ENCODE measurements around the gene PDP2.
A peak's percentile ranks its signal among the peaks of the same experiment; 100 is the strongest.
"Not testable (repeated sequence)": the region's sequence is repeated elsewhere in the genome, so short reads cannot be mapped to it uniquely, and the experiment has no call there.

The PDP2 gene

DNA sequence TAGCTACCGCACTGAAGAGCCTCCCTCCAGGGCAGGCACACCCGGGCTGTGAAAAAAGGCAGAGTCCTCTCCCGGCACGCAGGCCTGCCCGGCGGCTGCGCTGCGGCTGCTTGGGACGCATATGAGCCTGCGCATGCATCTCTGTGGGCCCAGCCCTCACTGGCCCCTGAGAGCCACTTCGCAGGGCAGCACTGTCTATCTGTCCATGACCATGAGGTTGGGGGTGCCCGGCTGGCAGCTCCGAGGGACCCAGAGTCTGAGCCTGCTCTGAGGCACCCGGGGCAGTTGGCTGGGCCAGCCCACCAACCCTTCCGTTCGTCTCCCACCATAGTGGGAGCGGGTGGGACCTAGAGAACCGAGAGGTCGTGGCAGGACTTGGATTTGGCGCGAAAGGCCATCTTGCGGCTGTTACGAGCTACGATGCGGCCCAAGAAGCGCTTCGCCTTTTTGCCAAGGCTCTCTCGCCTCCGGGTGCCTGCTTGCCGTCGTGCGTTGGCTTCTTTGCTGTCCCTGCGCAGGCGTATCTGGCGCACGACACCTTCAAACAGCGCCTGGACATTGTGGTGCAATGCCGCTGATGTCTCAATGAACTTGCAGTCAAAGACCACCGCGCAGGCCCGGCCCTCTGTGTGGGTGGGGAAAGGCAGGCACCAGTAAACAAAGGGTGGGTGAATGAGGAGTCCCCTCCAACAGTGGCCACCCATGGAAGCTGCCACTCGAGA, 41.6 kb downstream of the PDP2 start:
- DNase-seq: no peak

DNA sequence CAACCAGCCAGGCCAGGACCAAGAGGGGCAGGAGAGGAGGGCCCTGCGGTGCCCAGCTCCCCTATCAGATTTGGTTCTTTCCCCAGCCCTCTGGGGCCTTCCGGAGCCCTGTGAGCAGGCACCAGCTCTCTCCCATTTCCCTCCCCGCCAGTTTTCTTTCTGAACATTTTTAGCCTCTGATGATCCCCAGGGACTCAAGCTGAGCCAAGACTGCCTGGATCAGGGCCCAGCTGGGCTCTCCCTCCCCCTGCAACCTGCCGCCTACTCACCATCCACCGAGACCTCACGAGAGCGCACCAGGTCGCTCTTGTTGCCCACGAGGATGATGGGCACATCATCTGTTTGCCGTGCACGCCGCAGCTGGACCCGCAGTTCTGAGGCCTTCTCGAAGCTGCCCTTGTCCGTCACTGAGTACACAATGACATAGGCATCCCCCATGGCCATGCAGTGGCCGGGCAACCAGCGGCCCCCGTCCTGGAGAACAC, 43.0 kb downstream of the PDP2 start:
- DNase-seq: no peak

DNA sequence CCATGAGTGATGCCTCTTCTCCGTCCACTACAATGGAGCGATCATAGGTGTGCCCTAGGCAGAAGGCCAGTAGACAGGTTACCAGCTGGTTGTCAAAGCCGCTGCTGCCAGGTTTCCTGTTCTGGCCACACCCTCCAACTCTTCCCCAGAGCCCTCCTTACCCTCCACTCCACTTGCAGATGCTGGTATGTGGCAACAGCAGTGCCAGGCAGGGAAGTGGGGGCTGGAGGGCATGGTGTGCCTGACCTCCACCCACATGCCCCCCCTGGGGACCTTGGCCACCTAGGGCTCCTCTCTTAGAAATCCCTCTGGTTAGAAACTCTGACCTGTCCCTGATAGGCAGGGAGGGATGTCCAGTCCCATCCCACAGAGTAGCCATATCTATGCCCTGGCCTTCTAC, 43.6 kb downstream of the PDP2 start:
- DNase-seq: no peak

DNA sequence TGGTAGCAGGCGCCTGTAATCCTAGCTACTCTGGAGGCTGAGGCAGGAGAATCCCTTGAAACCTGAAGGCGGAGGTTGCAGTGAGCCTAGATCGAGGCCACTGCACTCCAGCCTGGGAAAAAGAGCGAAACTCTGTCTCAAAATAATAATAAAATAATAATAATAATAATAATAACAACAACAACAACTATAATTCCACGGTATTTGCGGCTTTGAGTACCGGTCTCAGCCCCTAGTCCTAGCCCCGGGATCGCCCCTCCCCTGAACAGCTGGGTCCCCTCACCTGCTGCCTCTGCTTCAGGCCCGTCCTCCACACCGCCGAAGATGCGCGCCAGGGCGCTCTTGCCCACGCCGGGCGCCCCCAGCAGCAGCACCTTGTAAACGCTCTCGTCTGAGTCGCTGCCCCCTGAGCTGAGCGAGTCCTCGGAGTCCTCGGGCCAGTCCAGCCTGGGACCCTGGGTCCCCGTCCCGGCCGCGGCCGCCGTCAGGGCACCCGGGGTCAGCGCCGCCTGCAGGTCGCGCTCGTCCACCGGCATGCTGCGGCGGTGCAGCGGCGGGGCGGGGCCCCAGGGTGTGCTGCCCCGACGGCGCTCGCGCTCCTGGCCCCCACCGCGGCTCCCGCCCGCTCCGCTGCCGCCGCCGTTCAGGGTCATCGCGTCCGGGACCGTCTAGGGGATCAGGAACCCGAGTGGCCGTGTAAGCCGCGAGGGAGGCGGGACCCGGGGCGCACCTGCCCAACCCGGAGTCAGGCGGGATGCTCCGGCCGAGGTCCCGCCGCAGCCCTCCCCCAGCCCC, 44.4 kb downstream of the PDP2 start:
- no peak for DNase-seq

DNA sequence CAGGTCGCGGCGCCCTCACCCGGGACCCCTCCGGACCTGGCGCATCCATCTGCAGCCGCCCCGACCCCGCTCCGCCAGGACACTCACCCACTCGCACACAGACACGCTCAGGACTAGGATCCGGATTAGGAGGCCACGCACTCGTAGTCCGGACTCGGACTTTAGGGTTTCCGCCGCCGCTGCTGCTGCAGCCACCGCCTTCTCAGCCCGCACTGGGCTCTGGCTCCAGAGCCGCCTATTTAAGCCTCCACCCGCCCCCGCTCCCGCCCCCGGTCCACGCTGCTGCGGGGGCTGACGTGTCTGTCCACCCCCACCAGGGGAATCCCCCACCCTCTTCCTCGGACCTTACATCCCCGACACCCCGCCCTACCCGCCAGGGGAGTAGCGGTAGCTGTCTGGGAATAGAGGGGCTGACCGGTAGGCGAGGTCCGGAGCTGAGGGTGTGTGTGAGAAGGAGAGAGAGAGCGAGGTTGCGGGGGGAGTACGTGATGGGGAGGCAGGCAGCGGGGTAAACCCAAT, 45.1 kb downstream of the PDP2 start, which contains the start of gene RRAD:
Gene RRAD (minus strand): TSS at position 214 of the 519 bp plus-strand sequence. CDS start 356 bp downstream, outside the sequence.
- no peak for DNase-seq

DNA sequence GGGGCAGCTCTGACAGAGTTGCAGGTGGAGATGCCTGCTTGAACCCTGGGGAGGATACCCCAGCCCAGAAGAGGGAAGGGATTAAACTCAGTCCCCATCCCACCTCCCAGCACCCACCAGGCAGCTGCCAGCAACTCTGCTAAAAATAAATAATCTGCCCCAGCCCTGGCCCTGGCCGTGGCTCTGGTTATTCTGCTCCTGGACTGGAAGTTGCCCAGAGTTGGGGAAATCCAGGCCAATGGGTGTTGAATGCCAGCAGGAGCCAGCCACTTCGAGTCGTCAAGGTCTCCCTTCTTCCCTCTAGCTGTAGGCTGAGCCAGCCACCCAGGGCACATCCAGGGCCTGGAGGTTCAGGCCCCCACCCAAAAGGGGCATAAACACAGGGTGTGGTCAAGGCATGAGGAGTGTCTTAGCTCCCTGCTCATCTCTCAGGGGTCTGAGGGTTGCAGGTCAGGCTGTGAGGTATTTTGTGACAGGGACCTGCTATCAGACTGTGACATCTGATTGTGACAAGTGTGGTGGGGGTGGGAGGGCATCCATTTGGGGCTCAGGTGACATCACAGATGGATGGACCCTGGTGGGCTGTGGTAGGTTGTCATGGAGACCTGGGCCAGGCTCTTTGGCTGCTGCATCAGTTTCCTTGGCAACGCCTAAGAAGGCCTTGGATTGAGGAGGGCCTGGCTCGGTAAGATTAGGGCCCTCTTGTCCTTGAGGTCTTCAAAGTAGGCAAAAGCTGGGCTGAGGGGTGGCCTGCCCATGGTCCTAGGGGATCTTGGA, 46.0 kb downstream of the PDP2 start:
- no peak for DNase-seq

DNA sequence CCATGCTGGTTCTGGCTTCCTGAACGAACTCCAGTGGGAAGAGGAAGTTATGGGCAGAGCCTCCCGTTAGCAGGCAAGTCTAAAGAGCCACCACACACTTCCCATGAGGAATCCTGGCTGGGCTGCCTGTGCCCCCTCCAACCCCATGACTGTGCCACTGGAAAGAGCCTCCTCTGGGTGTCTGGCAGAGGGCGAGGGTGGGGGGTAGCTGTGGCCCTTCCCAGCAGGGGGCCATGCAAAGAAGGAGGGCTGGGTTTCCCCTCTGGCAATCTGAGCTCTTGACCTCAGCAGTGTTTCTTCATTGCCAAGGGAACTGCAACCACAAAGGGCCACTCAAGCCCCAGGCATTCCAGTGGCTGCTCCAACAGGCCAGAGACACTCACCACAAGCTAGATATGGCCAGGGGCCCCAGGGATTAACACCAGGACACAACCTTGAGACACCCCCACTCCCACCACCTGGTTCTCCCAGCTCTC, 46.7 kb downstream of the PDP2 start:
- no peak for DNase-seq

DNA sequence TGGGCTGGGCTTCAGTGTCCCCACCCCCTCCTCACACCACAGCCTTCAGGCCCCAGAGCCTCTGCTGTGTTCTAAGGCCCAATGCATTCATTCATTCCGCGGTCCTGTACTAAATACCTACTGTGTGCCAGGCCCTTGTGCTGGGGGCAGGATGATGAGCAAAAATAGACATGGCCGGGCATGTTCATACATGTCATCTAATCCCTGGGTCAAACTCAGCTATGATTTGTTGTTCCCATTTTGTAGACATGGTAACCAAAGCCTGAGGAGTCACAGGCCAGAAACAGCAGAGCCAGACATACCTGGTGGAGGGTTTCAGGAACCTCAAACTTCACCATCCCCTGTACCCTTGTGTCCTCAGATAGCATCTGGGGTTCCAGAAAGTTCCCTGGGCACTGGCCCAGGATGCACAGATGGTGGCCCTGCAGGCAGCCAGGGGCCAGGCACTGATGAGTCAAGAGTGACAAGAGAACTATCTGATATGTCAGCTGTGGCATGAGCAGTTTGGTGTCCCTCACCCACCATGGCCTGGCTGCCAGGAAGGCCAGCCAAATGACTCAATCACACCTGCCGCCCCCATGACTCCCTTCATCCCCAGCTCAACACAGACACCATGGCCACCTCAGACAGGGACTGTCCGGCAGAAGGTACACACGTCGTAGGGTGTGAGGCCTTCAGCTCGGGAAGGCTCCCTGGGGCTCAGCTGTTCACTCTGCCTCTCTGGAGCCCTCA, 47.8 kb downstream of the PDP2 start:
- DNase-seq: no peak

DNA sequence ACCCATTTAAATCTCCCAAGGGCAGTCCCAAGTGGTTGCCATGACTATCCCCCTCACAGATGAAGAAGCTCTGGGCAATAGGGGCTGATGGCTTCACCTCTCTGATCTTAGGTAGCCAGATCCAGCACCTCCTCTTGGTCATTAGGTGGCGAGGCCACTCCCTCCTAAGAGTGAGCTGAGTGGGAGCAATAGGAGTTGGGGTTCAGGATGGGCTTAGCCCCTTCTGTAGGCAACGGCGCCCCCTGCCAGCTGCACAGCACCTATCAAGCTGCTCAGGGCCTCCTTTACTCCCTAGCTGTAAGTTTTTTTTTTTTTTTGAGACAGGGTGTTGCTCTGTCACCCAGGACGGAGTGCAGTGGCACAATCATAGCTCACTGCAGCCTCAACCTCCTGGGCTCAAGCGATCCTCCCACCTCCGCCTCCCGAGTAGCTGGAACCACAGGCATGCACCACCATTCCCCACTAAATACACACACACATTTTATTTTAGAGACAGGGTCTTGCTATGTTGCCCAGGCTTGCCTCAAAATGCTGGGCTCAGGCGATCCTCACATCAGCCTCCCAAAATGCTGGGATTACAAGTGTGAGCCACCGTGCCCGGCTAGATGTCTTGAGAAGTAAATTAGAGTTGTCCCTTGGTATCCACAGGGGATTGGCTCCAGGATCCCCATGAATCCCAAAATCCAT, 48.5 kb downstream of the PDP2 start:
- no peak for DNase-seq

DNA sequence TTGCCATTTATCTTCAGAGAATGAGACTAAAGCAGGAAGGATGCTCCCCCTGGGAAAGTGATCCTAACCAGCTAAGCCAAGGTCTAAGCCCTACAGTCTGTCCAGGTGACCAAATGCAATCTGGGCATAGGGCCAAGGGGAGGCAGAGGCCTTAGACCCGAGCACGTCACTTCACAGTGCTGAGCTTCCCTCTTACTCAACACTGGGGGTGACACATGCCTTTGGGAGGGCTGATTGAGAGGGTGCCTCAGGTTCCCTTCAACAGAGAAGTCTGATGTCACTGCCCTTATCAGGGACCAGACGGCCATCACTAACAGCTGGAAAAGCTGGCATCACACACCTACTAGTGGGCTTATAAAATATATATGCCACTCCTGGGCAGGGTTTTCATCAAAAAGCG, 49.9 kb downstream of the PDP2 start:
- DNase-seq: no peak

DNA sequence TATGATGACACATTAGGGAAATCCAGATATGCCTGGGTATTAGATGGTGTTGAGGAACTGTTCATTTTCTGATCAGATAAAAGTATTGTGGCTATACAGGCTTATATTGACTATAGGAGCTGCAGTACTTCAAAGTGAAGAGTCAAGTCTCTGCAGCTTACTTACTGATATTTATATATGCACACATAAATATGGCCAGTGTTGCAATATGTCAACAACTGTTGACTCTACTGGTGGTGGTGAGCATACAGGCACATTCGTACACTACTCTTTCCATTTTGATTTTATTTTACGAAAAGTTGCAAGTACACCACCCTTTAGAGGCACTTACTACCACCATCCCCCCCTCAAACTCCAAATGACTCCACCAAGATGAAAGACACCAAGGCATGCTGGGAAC, 51.4 kb downstream of the PDP2 start:
- no peak for DNase-seq

DNA sequence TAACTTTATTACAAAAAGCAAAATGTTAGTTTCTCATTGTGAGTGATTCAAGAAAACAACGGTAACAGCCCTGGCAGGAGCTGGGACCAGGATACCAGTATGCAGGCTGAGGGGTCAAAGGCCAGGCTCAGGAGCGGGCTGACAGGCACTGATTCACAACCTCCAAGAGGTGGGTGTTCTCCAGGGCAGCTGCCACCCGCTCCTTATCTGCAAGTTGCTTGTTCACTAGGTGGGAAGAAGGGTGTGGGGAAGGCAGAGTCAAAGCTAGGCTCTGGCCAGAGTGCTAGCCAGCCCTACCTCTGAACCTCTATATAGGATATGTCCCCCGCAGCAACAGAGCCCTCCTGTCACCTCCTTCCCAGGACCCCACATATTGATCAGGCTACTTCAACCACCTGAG, 51.8 kb downstream of the PDP2 start:
- DNase-seq: no peak

DNA sequence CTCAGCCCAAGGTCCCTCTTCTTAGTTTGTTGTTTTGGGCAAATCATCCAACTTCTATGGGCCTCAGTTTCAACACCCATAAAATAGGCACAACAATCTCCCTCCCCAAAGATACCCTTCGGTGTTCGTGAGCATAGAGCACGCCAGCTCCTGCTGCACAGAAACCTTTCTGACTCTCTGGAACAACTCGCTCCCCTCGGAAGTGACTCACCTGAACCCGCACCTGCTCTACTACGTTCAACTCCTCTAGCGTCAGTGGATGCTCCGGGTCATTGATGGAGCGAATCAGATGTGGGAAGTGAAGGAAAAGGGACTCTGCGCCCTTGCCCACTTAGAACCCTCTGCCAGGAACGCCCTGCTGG, 53.4 kb downstream of the PDP2 start:
- DNase-seq: no peak

DNA sequence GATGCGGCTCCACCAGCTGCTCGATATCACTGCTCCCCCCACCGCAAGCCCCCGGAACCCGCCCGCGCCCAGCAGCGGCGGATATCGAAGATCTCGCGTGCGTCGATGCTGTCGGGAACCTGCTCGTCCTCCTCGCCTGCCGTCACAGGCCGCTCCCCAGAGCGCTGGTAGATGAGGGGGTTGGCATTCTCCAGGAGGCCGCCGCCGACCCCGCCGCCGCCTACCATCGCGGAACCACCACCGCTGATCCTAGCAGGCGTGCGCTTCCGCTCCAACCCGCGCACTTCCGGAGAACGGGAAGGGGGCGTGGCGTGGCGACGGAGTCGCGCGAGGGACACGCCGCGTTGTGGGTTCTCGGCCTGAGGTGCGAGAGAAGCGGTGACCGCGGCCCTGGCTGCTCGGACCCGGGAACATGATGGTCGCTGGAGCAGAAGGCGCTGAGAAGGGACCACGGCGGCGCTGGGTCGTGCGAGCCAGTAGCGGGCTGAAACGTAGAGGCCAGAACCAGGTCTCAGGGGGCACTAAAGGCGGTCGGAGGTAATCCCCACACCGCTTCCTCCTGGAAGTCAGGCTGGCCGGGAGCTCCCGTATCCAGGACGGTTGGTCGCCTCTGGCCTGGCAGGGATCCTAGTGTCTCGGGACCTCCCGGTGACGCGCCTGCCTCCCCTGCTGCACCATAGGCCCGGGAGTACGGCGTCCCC, 54.0 kb downstream of the PDP2 start, which contains the start of gene CIAO2B:
Gene CIAO2B (minus strand): TSS at position 265 of the 701 bp plus-strand sequence. CDS start 38 bp downstream, at position 227.
- peak; percentile 42 for DNase-seq

DNA sequence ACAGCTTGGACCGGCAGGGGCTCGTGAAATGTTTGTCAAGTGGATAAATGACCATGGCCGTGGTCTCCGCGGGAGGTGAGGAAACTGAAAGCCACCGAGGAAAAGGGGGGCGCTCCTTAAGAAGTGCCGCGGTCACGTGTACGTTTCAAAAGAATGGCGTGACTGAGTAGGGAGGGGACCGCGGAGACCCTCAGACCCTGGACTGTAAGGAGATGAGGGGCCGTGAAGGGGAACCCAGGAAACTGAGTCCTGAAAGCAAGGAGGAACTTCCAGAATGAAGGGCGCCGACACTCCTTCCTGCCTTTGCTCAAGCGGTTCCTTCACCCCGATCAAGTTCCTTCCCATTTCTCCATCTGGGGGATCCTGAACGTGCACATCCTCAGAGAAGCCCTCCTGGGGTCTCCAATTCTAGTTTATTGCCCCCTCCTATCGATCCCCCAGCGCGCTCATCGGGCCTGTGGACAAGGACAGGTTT, 54.6 kb downstream of the PDP2 start:
- DNase-seq: not testable (repeated sequence)

DNA sequence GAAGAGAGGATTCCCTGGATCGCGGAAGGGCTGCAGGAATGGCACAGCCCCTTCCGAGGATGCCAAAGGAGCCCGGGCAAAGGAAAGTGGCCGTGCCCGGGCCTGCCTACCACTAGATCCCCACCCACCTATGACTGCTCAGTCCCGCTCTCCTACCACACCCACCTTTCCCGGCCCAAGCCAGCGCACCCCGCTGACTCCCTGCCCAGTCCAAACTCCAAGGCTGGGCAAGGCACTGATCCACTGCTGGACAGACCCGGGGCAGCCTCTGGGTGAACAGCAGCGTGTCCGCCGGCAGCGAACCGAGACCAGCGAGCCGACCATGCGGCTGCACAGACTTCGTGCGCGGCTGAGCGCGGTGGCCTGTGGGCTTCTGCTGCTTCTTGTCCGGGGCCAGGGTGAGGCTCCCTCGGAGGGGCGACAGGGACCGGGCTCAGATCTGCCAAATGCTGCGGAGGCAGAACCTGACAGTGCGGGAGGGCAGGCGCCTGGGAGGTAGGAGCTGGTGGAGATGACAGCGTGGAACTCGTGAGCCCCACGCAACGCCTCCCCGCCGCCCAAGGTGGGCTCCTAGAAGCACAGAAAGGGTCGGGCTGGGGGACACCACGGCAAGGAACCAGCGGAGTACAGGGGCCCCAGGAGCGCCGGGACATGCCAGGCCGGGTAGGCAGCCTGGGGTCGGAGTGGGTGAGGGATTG, 55.1 kb downstream of the PDP2 start, which contains the start of gene CES2:
Gene CES2 (plus strand): TSS at position 203 of the 698 bp plus-strand sequence. CDS start 120 bp downstream, at position 323.
- DNase-seq: no peak

DNA sequence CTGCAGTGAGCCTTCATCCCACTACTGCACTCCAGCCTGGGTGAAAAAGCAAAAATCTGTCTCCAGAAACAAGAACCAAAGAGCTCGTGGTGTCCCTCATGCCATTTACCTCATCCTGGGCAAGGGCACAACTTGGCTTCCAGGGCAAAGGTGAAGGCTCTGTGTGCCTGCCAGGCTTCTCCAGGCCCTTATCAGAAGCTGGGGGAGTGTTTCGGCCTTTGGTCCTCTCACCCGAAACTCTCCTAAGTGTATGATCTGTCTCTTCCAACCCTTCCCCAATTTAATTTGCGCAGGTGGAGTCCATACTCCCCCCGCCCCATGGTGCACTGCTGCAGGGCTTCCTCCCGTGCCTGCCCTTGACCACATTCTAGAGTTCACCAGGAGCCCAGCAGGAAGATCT, 56.1 kb downstream of the PDP2 start:
- DNase-seq: no peak

DNA sequence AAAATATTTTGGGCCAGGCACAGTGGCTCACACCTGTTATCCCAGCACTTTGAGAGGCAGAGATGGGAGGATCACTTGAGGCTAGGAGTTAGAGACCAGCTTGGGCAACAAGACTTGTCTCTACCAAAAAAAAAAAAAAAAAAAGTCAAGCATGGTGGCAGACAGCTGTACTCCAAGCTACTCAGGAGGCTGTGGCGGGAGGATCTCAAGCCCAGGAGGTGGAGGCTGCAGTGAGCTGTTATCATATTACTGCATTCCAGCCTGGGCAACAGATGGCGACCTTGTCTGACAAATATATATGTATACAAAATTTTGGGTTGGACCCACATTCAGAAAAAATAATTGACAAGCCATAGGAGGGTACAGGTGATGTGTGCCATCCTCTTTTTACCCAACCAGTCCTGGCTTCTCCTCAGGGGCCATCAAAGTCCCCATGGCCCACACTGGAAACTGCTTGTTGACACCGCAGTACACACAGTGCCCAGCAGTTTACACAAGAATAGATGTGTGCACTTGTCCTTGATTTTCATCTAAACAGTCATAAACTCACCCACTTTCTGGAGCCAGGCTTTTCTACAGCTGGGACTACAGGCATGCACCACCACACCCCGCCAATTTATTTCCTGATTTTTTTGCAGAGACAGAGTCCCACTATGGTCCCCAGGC, 56.7 kb downstream of the PDP2 start:
- no peak for DNase-seq

DNA sequence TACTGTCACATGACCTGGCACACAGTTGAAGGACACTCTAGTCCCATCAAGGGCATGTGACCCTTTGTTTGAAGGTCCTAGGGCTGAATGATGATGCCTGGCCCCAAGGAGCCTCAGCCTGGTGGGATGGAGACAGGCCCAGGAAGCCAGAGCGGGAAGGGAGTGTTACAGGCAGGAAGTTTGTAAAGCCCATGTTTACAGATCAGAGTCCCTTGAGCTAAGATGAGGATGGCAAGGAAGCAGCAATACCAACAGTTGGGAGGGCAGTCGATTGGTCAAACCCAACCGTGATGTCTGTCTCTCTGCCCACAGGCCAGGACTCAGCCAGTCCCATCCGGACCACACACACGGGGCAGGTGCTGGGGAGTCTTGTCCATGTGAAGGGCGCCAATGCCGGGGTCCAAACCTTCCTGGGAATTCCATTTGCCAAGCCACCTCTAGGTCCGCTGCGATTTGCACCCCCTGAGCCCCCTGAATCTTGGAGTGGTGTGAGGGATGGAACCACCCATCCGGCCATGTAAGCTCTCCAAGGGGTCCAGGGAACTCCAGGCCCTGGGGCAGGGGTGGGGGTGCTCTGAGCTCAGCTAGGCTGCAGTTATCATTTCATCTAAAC, 57.5 kb downstream of the PDP2 start:
- no peak for DNase-seq

Data from NCI-H774 (cell line).